IPS-11a (cell line): Measurements from ENCODE around the gene NOTCH2.
"Not testable (repeated sequence)": the region's sequence is repeated elsewhere in the genome, so short reads cannot be mapped to it uniquely, and the experiment has no call there.

Experiments used
- H3K4me3 ChIP-seq: one replicate; pipeline ENCODE4 v1.5.1; 2013; ENCODE audit warnings: low read depth, low read length, control low read depth

NOTCH2 gene

DNA sequence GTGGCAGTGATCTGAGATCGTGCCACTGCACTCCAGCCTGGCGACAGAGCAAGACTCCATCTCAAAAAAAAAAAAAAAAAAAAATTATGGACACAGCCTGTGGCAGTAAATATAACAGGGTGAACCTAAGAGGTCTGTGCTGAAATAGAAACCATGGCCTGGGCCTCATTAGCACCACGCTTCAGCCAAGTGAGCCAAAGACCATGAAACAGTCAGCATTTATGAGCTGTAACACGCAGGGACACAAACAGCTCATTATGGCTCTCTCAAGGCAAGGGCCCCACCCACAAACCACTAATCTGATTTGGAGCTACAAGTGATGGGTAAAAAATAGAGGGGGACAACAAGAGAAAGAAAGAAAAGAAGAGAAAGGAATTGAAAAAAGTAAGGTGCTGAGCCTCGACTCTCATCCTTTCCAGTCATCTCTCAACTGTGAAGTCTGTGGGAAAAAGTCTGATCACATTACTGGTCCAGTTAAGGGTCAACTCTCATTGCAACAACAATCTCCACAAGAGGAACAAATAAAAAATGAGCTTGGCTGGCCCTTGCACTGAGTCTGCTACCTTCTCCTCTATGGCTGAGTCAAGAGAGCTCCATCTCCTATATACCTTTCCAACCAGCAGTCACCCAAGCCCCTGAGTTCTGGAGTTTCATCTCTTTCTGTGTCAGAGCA, 93.7 kb downstream of the NOTCH2 start:
- not testable (repeated sequence) for H3K4me3 ChIP-seq

DNA sequence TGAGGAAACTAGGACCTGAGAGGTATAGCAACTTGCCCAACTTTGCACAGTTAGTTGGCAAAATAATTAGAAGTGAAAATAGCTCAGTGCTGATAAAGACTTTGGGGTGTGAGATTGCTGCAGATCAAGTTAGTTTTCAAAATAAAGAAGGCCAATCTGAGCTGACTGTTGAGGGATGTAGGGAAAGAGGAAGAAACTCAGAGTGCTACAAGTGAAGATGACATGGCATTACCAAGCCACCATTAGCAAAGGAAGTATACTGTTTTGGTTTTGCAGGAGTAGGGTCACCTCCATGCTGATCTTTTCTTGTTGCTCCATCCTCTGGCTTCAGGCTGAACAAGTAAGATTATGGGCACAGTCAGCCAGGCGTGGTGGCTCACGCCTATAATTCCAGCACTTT, 94.5 kb downstream of the NOTCH2 start:
- H3K4me3 ChIP-seq: no peak overlapping the region

DNA sequence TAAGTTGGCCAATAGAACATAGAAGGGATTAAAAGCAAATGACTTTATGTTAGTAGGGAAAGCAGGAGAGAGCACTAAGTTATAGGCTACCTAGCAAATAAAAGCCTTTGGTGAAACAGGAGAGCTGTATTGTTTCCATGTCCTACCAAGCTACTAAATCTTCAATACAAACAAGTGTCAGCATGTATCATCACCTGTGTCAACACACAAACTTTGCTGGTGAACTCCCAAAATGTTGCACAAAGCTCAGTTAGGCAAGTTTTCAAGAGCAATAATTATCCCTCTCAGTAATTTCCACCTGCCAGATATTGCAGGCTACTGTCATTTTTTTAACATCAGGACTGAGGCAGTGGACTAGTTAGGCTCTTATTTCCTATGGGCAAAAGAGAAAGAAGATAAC, 95.4 kb downstream of the NOTCH2 start:
- no peak overlapping the region for H3K4me3 ChIP-seq

DNA sequence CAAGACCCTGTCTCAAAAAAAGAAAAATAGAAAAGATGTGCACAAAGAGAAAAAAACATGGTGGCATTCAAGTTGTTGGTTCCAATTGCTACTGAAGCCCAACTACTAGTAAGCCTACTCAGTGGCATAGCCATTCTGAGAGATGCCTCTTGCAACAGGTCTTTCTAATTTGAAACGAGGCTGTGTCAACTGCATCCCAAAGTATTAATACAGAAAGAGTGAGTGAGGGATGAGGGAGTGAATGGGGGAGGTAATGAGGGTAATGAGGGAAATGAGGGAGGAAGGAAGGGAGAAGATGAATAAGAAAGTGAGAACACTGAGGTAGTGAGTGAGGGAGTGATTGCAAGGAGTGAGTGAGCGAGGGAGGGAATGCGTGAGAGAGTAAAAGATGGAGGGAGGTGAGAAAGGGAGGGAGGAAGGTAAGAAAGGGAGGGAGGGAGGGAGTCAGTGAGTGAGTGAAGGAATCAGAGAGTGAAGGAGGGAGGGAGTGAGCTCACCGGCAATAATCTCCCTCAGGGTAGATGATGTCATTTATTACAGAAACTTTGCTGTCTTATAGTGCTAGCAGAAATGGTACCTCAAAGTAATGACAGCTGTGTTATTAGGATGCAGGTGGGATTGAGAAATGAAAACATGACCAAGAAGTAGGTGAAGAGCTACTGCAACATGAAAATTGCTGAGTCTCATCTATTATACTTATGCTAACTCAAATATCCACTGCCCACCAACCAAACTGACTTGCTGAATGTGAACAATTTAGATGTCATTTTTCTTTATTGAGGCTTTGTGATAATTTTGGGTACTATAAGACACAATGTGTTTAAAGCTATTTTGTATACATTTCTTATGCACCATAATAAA, 97.5 kb downstream of the NOTCH2 start:
- H3K4me3 ChIP-seq: no peak overlapping the region

DNA sequence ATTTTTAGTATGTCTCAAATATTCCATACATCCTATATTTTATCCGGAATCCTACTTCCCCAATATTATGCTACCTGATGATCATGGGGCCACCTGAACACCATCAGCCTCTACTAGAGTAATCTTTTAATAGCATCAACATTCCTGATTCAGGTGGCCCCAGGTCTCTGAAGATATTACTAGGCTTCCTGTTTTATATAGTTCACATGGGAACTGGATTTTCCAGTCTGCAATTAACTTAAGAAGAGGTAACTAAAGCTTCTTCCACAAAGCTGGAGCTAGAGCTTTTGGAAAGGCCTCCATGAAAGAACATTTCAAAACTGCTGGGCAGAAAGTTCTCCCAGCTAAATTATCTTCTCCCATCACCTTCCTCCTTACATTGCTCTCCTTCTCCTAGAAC, 100.9 kb downstream of the NOTCH2 start:
- H3K4me3 ChIP-seq: no peak overlapping the region

DNA sequence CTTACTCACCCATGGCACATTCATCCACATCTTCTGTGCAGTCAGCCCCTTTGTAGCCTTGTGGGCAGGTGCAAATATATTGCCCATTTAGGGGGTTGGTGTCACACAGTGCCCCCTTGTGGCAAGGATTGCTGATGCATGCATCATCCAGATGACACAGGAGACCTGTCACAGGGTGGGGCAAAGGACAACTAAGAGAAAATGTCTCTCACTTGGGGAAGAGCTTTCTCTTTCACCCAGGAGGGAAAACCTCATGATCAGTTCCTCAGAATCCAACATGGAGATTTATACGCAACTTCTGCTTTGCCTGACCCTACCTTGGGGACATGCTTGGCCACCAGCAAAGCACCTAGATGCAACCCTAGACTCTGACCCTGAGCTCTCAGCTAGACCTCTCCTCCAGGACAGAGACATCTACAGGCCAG, 101.4 kb downstream of the NOTCH2 start:
- no peak overlapping the region for H3K4me3 ChIP-seq

DNA sequence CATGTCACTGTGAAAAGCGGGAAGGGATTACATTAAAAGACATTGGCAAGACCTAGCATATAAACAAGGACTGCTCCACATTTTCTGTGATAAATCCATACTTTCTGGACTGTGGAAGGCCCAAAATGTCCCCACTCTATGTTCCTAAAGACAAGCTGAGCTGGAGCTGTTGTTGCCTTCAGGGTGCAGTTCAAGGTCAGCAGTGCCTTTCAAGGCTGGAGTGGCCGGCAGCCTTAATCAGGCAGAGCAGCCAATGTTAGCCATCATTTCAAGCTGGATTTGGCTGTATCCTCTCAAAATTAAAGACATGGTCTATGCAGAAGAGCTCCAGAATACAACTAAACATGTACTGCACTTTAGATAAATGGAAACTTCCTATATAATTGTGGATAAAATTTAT, 102.8 kb downstream of the NOTCH2 start:
- no peak overlapping the region for H3K4me3 ChIP-seq

DNA sequence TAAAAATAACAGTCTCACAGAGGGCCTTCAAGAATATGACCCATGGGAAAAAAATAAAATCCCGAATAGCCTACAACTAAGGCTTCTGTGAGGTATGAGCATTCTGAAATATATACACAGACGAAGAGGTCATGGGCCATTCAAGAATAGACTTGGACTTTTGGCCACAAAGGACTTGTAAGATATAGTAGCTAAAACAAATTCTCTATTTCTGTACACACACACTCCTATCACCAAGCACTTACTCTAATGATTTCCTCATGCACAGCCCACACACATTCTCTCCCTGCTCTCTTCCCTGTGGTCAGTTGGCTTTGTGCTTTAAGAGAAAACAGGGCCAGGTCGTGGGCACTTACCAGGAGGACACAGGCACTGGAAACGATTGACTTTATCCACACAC, 103.4 kb downstream of the NOTCH2 start:
- no peak overlapping the region for H3K4me3 ChIP-seq

DNA sequence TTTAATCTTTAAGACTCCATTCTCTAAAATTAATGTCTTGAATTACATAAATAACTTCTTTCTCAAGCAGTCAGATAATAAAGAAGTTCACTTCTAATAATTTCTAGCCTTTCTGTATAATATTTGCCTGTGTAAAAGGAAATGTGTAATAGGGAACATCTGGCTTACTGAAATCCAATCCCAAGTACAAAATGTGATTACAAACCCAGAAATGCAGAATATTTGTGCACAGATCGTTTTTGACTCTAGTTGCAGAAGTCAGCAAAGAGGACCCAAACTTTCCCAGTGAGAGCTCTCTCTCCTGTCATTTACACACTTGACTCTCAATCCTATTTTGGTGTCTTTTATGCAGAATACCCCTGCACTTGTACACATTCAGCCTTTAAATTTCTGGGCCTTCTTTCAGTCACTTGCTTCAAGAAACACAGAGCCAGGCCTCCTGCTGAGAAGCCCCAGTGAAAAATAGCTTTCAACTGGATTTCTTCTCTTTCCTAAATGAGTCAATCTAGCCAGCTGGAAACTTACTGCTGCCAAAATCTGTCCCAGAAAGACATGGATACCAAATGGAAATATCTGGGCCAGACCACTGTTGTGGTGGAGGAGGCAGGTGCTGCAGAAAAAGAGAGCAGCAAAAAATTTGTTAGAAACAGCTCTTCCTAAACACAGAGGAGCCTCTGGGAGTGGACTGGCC, 104.6 kb downstream of the NOTCH2 start:
- H3K4me3 ChIP-seq: no peak overlapping the region

DNA sequence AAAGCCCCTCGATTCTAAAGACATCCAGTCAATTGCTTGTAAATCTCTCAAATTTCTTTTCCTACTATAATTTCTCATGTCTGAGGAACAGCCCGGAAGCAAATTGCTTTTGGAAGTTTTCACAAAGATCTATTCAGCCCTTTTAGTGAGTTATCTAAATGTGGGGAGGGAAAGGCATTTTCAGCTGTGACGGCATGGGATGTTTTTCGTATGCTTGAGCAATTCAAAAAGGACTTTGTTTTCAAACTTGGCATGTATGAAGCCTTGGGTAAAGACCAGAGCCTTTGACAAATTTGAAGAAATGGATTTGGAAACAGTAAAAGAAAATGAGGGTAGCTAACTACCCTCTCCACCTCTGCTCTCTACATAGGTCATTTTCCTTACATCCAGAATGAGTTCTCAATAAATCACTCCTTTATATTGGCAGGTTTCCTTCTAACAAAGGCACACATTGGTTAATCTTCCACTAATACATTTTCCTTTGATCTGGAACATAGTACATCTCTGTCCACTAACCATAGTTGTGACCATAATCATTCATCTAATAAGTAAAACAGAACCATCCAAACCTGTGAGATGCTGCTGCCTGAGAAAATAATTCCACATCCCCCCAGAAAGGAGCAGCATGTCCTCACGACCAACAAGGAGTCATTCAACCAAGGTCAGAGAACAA, 107.0 kb downstream of the NOTCH2 start:
- H3K4me3 ChIP-seq: no peak overlapping the region

DNA sequence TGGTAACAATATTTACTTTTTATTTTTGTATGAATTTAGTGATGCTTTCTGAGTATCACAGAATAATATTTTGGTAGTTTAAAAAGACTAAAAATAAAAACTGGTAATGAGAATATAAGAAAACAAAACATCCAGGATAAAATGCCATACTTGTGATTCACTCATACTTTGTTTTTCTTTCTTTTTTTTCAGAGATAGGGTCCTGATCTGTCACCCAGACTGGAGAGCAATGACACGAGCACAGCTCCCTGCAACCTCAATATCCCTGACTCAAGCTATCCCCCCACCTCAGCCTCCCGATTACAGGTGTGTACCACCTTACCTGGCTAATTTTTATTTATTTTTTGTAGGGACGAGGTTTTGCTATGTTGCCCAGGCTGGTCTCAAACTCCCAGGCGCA, 109.0 kb downstream of the NOTCH2 start:
- H3K4me3 ChIP-seq: no peak overlapping the region

DNA sequence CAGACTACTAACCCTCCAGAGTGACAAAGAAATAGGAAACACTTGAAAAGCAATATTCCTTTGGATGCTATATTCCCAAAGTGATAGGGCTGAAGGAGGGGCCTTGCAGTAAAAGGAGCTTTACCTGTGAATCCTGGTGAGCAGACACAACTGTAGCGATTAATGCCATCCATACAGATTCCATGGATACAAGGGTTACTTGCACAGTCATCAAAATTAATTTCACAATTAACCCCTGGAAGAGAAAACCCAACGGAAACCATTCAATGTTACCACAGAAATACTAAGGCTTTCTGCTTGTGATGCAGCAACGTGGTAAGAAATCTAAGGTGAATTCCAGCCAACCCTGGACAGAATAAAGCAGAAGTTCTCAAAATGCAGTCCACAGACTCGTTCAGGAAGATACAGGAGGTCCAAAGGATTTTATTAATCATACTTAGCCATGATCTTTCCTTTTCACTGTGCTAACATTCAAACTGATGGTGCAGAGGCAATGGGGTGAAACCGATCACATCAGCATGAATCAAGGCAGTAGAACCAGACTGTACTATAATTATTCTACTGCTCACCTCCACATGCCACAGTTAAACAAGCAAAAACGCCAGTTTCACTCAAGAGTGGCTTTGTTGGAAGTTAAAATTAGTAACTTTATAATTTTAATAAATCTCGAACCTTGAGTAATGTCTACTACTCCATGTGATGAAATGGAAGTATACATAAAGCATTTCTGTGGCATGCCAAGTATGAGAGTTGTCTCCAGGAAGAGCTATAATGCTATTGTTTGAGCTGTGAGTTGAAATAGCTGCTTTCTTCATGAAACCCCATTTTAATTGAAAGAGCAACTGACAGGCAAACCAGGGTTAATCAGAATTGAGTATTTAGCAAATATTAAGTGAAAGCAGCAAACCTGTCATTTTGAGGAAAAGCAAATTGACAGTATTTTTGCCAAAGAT, 109.9 kb downstream of the NOTCH2 start:
- no peak overlapping the region for H3K4me3 ChIP-seq

DNA sequence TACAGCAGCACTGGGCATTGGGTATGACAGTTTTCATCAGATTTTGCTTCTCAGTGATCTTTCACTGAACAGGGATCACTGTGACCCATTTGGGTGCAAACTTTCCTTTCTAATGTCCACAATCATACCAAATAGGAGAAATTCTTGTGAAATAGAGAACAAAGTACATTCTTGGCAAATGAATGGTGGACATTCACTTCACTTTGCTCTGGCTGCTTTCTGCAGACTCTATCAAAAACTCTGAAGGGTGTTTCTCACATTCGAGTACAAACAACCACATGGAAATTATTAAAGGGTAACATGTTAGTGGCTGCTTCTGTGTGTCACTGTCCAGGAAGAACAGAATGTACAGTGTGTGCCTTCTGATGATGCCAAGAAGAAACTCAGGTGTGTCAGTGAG, 111.2 kb downstream of the NOTCH2 start:
- H3K4me3 ChIP-seq: no peak overlapping the region

DNA sequence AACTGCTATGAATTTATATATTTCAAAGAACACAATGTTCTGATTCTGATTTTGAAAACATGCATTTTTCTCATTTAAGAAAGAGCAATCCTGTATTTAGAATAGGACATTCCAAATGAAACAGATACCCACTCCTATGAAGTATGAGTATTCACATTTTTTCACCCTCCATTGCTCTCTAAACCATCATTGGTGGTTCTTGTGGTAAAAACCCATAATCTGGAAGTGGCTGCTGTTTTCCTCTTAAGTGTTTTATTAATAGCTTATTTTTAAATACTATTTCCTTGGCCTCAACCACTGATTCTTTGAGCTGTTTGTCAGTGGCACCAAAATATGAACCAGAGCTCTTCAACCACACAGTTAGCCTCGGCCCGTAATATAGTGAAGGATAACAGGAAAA, 113.2 kb downstream of the NOTCH2 start:
- no peak overlapping the region for H3K4me3 ChIP-seq

DNA sequence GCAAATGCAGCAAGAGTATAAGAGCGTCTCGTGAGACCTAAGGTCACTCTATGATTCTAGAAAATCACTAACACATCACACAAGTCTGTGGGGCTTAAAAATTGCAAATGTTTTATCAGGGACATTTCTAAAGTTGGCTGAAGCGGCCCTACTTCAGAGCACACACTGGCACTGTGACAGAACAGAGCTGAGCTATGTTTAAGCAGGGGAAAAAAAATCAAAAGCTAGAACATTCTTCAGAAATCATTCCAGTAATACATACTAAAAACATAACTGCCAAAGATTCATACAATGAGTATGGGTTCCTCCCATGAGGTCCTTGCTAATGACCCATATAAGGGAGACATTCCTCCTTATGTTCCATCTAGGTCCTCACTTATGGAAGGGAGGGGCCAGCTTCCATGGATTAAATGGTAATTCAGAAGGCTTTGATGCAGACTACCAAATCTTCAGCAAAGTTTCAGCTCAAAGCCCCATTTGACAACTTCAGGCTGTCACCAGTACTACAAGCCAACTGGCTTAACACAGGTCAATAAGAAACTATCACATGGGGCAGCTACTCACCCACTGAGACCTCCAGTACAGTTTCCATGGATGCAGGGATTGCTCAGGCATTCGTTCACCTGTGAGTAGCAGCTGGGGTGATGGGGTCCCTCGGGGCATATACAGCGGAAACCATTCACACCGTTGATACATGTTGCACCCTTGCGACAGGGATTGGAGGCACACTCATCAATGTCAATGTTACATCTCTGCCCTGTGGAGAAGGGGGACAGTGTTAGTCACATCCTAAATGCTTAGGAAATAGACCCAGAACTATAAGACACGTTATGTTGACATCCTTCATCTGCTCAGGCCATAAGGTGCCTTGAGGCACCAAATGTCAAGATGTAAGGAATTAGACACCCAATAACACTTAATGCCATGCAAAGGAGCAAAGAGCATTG, 114.7 kb downstream of the NOTCH2 start:
- no peak overlapping the region for H3K4me3 ChIP-seq

DNA sequence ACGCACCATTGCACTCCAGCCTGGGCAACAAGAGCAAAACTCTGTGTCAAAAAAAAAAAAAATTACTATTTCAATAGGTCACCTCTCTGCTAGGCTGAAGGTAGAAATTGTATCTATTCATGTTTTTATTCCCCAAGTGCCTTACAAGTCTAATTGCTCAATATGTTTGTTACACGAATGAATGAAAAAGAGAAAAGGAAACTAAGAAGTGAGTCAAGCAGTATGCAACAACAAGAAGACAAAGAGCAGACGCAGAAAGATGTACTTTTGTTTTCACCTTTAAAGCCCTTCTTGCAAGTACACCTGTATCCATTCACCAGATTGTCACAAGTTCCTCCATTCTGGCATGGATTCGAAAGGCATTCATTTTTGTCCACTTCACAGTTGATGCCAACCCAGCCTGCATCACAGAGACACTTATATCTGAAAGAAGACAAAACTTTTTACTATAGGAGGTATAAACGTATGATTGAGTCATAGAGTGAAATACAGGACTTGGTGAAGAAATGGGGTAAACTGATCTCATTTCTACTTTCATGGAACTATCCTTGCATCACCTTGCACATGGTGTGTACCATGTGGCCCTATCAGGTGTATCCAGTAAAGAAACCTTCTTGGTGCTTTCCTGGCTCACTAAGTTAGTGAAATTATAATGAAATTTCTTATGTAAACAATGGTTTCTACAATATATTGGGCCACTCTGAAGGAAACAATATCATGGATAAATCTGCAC, 116.0 kb downstream of the NOTCH2 start:
- no peak overlapping the region for H3K4me3 ChIP-seq

DNA sequence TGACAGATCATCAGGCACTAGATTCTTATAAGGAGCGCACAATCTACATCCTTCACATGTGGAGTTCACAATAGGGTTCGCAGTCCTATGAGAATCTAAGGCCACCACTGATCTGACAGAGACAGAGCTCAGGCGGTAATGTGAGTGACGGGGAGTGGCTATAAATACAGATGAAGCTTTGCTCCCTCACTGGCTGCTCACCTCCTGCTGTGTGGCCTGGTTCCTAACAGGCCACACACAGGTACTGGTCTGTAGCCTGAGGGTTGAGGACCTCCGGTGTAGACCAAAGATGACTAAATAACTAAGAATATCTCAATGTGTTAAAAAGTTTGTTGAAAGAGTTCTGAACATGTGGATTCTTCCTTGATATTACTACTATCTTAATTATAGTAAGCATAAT, 117.0 kb downstream of the NOTCH2 start:
- no peak overlapping the region for H3K4me3 ChIP-seq
